ENCODE results near the gene UBE2E1.
A peak's percentile ranks its signal among the peaks of the same experiment; 100 is the strongest.

DNA sequence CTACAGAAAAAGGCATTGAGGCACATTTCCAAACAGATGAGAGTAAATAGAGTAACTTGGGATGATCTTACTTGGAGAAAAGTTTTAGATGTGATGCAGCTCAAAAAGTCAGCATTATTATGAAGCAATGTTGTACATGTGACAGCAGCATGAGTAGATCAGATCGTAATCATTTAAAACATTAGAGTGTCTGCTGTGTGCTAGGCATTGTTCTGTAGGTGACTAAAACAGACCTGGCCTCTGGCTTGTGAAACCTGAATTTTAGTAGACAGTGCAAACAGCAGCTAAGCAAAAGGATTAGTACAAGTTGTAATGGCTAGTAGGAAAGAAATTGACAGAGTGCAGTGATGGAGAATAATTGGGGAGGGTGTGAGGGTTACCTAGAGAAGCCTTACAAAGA lies 15.1 kb downstream of the UBE2E1 start:
- TF ChIP-seq POLR2A (IDR thresholded peaks at IDR 0.05) (no peak), POLR2AphosphoS5 (IDR thresholded peaks at IDR 0.05; ENCODE audit: insufficient read depth in 1 of 2, low read depth in 1 of 2) (peak in 1 of 2 donors; percentile 34)
- TF ChIP-seq, protein P1, sequence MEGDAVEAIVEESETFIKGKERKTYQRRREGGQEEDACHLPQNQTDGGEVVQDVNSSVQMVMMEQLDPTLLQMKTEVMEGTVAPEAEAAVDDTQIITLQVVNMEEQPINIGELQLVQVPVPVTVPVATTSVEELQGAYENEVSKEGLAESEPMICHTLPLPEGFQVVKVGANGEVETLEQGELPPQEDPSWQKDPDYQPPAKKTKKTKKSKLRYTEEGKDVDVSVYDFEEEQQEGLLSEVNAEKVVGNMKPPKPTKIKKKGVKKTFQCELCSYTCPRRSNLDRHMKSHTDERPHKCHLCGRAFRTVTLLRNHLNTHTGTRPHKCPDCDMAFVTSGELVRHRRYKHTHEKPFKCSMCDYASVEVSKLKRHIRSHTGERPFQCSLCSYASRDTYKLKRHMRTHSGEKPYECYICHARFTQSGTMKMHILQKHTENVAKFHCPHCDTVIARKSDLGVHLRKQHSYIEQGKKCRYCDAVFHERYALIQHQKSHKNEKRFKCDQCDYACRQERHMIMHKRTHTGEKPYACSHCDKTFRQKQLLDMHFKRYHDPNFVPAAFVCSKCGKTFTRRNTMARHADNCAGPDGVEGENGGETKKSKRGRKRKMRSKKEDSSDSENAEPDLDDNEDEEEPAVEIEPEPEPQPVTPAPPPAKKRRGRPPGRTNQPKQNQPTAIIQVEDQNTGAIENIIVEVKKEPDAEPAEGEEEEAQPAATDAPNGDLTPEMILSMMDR (IDR thresholded peaks at IDR 0.05) = no peak
